GM21390 (cell line): ENCODE data around the gene HMGCS2.

Experiments
- ATAC-seq: cut with Tn5 transposase; IDR thresholded peaks from one replicate; pipeline ENCODE4 v1.9.1; 2021; ENCODE audit not compliant: unreplicated experiment

The HMGCS2 gene

GRCh38 chr1:119762953-119763352 is 5.8 kb downstream of the HMGCS2 start:
- no peak for ATAC-seq

- no peak for ATAC-seq
Measured at GRCh38 chr1:119762409-119762808, 6.3 kb downstream of the HMGCS2 start.

- ATAC-seq = no peak
Measured at GRCh38 chr1:119758584-119758983, 10.1 kb downstream of the HMGCS2 start.

- ATAC-seq = no peak
Measured at GRCh38 chr1:119752592-119752991, 16.1 kb downstream of the HMGCS2 start.

GRCh38 chr1:119748040-119748439 is 20.7 kb downstream of the HMGCS2 start:
- no peak for ATAC-seq

- ATAC-seq = no peak
Measured at GRCh38 chr1:119747451-119747850, 21.3 kb downstream of the HMGCS2 start.

- ATAC-seq = no peak
Measured at GRCh38 chr1:119745034-119745433, 23.7 kb downstream of the HMGCS2 start.

GRCh38 chr1:119744598-119744942 is 24.1 kb downstream of the HMGCS2 start:
- no peak for ATAC-seq

GRCh38 chr1:119743776-119744597 is 24.7 kb downstream of the HMGCS2 start:
- ATAC-seq = peak; percentile 70

- no peak for ATAC-seq
Measured at GRCh38 chr1:119743308-119743707, 25.4 kb downstream of the HMGCS2 start.

GRCh38 chr1:119742677-119743076 is 26.0 kb downstream of the HMGCS2 start:
- ATAC-seq = no peak

- ATAC-seq = no peak
Measured at GRCh38 chr1:119742202-119742601, 26.5 kb downstream of the HMGCS2 start.

- ATAC-seq = no peak
Measured at GRCh38 chr1:119740896-119741780, 27.6 kb downstream of the HMGCS2 start.

GRCh38 chr1:119740261-119740660 is 28.4 kb downstream of the HMGCS2 start:
- no peak for ATAC-seq

GRCh38 chr1:119739150-119739549 is 29.6 kb downstream of the HMGCS2 start:
- no peak for ATAC-seq

- ATAC-seq = no peak
Measured at GRCh38 chr1:119738100-119738720, 30.5 kb downstream of the HMGCS2 start.

- ATAC-seq = no peak
Measured at GRCh38 chr1:119737040-119737682, 31.5 kb downstream of the HMGCS2 start.

GRCh38 chr1:119736649-119737039 is 32.1 kb downstream of the HMGCS2 start:
- ATAC-seq = no peak

- ATAC-seq = no peak
Measured at GRCh38 chr1:119735217-119735616, 33.5 kb downstream of the HMGCS2 start.

GRCh38 chr1:119733754-119734153 is 35.0 kb downstream of the HMGCS2 start:
- no peak for ATAC-seq
